DMS 273 treated with DMSO at 0.1 percent for 48 hours (cell line): ENCODE results near the gene DGCR6.
"Not testable (repeated sequence)": the region's sequence is repeated elsewhere in the genome, so short reads cannot be mapped to it uniquely, and the experiment has no call there.

Source experiments
- DNase-seq: peaks from one replicate; lab custom pipeline; 2025; lab: John Stamatoyannopoulos, UW

The DGCR6 gene

DNA sequence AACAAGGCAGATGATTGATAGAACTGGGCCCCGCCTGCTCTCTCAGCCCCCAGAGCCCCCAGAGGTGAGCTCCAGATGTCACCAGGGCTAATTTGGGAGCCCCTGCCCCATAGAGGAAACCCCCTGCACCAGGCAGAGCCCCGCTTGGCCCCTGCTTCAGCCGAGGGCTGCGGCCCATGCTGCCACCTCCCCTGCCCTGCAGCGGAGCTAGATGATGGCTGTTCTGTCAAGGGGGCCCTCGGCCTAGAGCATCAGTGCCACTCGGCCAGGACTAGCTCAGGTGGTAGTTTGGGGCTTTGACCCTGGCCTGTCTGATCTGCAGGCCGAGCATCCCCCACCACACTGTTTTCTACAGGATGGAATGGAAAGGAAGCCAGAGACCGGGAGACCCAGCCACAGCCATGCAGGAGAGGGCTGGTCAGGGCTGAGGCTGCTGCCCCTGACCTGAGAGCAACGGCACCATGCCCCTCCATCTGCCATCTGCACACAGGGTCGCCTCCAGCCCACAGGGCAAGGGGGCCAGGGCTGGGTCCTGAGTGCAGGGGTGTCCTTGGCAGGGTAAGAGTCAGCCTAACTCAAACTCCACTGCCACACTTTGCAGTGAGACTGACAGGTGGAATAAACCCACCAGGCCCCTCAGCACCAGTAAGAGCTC is 54.2 kb downstream of the DGCR6 start:
- not testable (repeated sequence) for DNase-seq

DNA sequence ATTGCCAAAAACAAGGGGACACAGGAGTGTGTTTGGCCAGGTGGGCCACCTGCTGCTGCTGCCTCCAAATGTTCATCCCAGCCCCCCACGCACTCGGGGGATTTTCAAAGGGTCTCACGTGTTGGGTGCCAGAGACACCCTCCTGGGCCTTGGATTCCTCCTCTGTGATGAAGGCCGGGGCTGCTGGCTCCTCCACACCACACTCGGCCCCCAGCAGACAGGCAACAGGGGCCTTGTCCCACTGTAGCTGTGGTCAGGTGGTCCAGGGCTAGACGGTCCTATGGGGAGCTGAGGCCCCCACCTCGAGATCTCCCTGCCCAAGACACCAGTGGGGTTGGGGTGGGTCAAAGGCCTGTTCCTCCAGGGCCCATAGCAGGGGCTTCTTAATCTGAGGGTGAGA is 55.1 kb downstream of the DGCR6 start:
- not testable (repeated sequence) for DNase-seq
